NCI-H2171 (cell line): ENCODE measurements around the gene LINGO3.
"Not testable (repeated sequence)": the region's sequence is repeated elsewhere in the genome, so short reads cannot be mapped to it uniquely, and the experiment has no call there.

ENCODE experiments used
- DNase-seq: peaks from one replicate; lab custom pipeline; 2025; lab: John Stamatoyannopoulos, UW

Gene LINGO3

DNA sequence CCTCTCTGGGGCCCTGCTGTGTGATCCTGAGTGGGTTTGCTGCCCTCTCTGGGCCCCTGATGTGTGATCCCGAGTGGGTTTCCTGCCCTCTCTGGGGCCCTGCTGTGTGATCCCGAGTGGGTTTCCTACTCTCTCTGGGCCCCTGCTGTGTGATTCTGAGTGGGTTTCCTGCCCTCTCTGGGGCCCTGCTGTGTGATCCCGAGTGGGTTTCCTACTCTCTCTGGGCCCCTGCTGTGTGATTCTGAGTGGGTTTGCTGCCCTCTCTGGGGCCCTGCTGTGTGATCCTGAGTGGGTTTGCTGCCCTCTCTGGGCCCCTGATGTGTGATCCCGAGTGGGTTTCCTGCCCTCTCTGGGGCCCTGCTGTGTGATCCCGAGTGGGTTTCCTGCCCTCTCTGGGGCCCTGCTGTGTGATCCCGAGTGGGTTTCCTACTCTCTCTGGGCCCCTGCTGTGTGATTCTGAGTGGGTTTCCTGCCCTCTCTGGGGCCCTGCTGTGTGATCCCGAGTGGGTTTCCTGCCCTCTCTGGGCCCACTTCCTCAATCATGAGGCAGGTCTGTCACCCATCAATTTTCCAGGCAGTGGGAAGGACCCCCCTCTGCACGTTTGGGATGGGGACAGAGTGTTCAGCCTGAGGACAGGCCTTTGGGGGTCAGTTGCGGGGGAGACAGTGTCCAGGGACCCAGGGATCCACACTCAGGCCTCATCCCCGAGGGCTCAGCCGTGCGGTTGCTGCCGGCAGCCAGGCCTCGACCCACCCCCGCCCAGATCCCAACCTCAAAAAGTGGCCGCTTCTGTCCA lies 26.5 kb downstream of the LINGO3 start:
- not testable (repeated sequence) for DNase-seq

DNA sequence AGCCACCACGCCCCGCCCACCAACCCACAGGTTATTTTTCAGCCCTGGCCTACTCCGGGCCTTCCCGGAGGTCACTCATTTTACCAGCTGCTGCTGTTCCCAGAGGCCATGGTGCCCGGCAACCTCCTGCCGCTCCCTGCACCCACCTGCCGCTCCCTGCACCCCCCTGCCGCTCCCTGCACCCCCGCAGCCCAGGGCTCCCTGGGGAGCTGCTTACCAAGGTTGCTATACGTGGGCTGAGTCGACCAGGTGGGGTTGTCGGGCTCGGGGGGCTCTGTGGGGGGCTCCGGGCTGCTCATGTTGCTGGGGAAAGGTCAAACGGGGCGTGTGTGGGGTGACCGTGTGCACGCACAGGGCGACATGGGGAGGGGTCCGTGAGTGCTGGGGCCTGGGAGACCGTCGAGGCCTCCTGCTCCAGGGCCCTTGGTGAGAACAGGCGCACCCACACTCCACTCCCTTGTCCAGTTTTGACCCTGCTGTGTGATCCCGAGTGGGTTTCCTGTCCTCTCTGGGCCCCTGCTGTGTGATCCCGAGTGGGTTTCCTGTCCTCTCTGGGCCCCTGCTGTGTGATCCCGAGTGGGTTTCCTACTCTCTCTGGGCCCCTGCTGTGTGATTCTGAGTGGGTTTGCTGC lies 27.2 kb downstream of the LINGO3 start:
- no peak for DNase-seq

DNA sequence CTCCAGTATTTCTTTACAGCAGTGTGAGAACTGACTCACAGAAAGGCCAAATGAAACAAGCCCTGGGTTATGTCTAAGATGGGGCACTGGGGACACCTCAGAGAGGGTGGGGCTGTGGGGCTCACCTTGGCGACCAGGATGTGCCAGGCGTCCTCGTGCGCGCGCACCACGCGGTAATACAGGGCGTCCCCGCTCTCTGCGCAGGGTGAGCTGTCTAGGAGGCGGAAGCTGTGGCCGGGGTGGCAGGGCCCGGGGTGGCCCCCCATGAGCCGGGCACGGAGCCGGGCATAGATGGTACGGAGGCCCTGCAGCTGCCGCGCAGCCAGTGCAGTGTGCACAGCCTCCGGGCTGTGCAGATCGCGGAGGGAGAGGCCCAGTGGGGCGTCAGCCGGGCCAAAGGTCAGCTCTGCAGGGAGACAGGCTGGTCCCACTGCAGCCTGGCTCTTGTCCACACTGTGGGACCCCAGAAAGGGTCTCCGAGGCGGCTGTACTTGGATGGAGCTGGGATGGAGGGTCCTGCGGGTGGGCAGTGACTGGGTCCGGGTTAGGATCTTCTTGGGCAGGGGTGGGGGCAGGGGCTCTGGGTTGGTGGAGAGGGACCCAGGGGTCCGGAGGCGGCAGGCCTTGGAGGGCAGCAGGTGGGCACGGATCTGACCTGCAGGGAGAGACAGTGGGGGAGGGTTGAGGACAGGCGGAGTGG lies 29.3 kb downstream of the LINGO3 start:
- no peak for DNase-seq

DNA sequence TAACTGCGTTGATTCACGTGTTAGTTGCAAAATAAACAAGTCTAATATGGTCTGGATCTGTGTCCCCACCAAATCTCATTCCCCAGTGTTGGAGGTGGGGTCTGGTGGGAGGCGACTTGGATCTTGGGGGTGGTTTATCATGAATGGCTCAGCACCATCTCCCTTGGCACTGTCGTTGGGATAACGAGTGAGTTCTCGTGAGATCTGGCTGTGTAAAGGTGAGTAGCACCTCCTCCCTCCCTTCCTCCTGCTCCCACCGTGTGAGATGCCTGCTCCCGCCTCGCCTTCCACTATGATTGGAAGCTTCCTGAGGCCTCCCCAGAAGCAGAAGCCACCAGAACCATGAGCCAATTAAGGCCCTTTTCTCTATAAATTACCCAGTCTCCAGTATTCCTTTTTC lies 30.8 kb downstream of the LINGO3 start:
- DNase-seq: no peak

DNA sequence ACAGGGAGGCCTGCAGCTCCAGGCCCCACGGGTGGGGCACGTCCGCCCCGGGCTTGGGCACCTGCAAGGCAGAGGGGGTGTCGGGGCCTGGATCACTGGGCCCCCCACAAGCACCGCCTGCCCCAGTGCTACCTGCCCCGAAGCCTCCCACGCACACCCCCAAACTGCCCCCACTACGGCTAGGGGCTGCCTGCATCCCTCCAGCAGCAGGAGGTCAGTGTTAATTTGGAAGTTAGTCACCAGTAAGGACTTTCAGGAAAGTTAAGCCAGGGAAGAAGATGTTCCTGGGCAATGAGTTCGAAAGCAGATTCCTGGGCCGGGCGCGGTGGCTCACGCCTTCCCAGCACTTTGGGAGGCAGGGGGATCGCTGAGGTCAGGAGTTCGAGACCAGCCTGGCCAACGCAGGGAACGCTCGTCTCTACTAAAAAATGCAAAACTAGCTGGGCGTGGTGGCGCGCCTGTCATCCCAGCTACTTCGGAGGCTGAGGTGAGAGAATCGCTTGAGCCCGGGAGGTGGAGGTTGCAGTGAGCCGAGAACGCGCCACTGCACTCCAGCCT lies 31.4 kb downstream of the LINGO3 start:
- no peak for DNase-seq

DNA sequence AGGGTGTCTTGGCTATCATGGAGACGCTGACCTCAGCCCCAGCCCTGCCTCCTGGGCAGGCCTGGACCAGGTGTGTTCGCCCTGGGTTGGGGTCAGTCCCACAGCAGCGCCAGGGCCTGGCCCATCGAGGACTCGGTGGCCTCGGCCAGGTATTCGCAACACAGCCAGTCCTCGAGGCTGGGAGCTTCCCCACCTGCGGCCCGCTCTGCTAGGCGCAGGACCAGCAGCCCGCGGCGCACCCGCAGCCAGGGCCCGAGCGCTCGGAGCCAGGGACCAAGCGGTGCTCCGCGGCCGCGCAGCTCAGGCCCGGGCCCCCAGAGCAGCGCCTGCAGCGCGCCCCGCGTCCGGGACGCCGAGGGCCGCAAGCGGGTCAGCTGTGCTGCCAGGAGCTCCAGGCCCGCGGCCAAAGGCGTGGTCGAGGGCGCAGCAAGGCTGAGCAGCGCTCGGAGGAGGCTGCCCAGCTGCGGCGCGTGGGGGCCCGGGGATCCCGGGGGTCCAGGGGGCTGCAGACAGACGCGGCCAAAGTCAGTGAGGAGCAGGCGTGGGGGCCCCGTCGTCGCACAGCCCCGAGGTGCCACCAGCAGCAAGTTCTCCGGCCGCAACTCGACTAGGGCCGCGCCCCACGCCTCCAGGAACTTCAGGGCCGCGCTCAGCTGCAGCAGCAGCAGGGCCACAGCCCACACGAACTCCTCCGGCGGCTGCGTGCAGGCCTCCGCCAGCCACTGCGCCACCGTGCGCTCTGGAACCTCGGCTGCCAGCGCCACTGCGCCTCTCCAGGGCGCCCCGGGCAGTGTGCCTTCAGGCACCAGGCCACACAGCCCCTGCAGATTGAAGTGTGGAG lies 32.1 kb downstream of the LINGO3 start:
- DNase-seq: no peak

DNA sequence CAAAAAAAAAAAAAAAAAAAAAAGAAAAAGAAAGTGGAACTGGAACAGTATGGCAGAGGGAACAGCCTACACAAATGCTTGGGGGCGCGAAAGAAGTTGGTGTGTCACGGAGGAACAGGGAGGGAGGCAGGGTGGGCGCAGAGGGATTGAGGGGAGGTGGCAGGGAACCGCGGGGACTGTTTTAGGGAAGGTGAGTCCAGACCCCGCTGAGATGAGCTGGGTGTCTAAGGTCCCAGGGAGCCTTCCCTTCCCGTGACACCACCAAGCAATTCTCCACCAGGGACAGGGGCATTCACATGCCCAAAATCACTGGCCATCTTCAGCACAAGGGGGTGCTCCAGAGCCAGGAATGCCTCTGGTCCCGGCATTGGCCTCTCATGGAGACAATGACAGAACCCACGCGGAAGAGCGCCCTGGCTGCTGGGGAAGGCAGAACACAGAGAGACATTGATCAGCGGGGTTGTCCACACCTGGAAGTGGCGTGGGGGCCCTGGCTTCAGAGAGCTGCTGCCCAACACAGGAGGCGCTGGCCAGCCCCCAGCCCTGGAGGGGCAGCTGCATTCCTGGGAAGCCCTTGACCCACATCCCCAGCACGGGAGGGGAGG lies 32.9 kb downstream of the LINGO3 start:
- peak; percentile 46 for DNase-seq

DNA sequence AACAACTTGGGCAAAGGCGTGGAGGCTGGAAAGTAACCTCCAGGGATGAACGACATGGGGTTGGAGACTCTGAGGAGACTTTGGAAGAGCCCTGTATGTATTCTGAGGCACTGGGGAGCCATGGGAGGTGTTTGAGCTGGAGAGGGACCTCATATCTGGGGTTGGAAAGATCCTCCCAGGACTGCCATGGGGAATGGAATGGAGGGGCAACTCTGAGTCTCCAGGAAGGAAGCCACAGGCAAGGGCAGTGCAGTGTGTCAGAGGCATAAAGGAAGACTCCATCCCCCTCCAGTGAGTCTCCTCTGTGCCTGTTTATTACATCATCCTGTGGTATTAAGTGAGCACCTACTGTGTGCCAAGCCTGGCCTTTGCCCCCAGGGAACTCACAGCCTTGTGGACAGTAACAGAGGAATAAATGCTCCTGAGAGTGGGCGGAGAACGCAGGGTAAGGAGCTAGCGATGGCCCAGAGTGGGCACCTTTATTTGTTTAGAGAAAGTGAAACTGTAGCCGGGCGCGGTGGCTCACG lies 33.7 kb downstream of the LINGO3 start:
- no peak for DNase-seq

DNA sequence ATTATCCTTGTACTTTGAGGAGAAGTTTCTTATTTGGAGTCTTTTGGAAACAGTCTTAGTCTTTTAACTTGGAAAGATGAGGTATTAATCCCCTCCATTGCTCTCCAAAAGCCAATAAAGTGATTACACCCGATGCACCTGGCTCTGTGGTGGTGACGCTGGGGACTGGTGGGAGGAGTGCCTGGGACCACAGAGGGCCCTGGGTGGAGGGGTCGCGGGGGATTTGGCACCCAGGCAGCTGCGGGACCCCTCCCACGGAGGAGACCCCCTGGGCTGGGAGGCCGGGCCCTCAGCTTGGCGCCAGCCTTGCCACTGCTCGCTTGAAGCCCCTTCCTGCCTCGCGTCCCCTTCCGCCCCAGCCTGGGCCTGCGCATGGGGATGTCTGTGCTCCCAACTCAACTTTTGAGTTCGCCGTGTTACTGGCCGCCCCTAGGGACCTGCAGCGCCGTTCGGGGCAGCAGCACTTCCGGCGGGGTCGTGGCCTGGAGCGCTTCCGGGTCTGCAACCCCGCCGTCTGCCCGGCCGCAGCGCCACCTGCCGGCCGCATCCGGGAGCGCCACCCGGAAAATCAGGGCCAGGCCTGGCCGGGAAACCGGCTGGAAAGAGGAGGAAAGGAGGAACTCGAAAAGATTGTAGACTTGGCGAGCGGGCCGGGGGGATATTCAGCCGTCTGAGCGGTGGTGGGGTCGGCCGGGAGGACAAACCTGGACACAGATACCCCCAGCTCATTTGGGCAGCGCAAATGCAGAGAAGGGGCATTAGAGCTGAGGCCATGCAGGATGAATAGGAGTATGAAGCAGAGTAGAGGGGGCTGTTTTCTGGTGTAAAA lies 34.4 kb downstream of the LINGO3 start:
- no peak for DNase-seq

DNA sequence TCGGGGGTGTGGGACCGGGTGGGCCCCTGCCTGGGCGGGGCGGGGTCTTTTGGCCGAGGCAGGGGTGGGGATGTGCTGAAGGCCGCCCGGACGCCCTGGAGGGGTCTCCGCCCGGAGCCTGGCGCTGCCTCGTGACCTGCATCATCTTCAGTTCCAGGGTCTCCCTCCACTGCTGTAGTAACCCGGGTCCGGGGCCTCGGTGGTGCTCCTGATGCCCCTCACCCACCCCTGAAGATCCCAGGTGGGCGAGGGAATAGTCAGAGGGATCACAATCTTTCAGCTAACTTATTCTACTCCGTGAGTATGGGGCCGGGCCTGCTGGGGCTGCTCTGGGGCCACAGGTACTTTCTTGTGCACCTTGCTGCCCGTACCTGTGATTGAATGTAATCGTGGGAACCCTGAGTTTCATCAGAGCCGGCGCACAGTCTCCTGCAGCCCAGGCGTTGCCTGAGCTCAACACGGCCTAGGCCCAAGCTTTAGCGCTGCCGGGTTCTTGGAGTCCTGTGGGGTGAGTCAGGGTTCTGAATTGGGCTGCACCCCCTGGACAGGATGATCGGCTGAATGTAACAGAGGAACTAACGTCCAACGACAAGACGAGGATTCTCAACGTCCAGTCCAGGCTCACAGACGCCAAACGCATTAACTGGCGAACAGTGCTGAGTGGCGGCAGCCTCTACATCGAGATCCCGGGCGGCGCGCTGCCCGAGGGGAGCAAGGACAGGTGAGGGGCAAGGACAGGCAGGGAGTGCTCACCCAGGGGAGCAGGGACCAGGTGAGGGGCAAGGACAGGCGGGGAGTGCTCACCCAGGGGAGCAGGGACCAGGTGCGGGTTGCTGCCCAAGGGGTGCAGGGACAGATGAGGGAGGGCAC lies 36.5 kb downstream of the LINGO3 start:
- no peak for DNase-seq

DNA sequence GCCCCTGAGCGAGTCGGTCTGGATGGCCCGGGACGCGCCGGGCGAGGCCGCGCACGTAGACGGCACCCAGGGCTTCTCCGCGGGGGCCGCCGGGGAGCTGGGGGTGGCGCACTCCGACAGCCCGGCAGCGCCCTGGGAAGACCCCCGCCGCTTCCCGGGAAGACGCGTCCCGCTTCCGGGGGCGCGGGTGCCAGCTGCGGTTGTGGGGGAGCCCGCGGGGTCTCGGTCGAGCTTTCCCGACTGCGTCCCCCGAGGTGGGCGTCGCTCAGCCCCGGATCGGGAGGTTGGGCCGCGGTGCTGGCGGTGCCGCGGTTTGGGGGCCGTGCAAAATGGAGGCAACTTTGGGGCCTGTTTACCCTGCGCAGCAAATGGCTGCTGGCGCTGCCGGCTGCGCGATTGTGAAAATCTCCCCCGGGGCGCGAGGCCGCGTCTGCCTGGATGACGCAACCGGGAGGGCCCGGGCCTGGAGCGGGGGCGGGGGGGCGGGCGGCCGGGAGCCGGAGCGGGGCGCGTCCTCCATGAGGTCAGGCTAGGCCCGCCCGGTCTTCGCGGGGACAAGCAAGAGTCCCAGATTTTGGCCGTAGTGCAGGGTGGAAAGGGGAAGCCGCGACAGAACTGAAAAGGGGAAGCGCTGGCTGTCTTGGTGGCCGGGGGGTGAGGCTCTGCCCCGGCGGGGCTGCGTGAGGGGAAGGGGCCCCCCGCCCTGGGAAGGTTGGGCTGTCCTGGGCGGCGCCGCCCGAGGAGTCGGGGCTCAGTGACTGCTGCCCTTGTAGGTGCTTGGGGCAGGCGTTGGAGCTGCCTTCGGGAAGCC lies 37.3 kb downstream of the LINGO3 start:
- peak; percentile 52 for DNase-seq

DNA sequence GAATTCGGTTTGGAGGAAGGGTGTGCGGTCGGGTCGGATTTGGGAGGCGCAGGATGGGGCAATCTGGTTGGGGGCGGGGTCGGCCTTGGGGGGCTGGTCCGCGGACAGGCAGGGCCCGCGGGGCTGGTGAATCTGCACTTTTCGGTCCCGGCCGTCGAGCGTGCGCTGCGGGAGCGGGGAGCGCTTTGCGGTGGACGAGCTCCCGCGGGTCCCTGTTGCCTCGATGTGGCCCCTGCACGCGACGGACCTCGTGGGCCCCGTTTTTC lies 37.9 kb downstream of the LINGO3 start:
- DNase-seq: no peak

DNA sequence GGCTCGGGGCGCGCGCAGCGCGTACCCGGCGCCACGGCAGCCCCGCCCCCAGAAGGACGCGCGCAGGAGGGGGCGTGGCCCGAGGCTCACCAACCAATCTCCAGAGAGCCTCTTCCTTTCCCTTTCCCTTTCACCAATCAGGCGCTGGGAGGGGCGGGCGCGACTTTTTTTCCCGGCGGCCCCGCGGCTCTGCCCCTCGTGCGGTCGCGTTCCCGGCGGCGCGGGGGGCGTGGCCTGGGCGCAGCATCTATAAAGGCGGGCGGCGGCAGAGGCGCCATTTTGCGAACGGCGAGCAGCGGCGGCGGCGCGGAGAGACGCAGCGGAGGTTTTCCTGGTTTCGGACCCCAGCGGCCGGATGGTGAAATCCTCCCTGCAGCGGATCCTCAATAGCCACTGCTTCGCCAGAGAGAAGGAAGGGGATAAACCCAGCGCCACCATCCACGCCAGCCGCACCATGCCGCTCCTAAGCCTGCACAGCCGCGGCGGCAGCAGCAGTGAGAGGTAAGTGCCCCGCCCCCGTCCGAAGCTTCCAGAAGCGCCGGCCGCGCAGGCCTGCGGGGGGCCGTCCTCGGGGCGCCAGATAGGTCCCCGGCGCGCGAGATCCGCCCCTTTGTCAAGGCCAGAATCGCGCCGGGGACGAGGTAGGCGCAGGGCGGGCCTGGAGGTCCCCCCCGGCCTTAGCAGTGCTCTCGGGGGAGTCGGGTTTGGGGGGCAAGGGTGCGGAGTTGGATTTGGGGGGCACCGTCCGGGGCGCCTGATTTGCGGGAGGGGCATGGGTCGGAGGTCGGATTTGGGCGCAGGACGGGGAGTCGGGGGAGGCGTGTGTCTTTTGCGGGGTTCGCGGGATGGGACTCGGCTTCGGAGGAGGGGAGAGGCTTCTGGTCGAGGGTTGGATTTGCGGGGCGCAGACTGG lies 38.5 kb downstream of the LINGO3 start:
- peak; percentile 96 for DNase-seq

DNA sequence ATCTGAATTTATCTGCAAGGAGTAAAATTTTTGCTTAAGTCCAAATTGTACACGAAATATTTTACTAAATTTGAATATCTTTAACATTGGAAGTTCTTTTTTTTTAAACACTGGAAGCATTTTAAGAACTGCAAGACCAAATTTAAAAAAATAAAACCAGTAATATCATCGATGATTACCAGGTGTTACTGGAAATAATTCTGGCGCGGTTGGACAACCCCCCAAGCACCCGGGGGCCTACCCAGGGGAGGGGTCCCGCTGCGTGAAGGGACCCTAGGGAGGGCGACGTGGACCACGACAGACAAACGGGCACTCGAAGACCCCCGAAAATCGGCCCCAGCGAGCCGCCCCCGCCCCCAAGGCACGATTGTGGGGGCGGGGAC lies 39.1 kb downstream of the LINGO3 start:
- DNase-seq: no peak

DNA sequence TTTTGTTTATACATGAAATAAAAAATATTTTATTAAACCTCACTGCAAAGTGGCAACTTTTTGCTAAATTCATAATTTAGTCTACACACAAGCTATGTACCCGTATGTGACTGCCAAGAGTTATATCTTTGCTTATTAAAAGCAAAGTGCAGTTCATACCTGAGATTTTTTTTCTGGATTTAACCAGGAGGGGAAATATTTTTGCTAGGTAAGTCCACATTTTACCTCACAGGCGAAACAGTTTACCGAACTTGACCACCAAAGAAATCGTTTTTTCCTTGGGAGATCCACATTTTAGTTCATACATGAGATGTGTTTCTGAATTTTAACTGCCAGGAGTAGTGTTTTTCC lies 39.5 kb downstream of the LINGO3 start:
- no peak for DNase-seq

DNA sequence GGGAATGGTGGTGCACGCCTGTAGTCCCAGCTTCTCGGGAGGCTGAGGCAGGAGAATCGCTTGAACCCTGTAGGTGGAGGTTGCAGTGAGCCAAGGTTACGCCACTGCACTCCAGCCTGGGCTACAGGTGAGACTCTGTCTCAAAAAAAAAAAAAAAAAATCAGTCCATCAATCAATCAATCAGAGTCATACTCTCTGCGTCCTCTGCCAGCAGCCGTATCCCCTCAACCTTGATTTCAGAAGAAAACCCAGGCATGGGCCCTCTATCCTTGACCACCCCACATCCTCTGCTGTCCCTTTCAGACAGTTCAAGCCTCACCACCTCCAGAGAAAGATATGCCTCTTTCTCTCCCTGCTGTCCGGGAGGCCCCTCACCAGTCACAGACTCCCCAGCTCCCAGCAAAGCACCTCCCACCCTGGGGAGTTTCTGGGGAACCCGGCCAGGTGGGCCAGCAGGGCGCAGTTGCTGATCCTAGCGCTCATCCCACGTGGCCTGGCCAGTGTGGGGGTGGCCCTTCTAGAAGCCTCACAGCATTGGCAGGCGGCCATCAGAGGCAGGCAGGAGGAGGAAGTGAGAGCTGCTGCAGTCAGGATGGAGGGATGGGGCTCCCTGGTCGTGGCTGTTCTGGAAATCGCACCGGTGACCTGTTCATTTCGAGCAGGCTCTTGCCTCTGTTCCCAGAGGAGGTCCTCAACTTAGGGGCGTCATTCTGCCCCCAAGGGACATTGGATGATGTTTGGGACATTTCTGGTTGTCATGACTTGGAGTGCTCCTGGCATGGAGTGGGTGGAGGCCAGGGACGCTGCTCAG lies 41.6 kb downstream of the LINGO3 start:
- DNase-seq: no peak
